ENCODE data around the gene SLC32A1.

The SLC32A1 gene

DNA sequence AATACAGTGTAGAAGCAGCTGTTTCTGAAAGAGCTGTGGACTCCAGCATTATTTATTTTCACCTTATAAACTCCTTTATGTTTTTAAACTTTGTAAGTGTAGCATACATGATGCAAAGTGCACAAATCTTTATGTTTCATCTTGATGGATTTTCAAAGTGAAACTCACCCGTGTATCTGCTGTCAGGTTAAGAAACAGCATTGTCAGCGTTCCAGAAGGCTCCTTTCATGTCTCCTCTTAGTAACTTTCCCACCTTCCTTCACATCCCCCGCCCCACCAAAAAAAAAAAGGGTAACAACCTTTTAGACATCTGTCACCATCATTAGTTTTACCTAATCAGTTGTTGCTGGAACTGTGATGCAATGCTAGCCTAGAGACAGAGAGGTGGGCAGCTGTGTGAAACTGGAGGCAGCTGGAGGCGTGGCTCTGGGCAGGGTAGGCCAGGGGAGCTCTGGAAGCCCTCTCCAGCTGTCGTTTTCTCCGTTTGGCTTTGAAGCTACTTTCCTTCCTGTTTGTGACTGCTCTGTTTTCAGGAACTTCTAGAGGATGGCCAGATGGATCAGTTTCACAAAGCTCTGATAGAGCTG lies 31.1 kb downstream of the SLC32A1 start:
- no peaks in the 10 kb centered on the region for H3K9me3 Mint-ChIP-seq
- H3K4me1 Mint-ChIP-seq (ENCODE audit: low read depth), result peaks cover 15% of the 10 kb centered on the region
- no peak overlapping the region for H3K27ac Mint-ChIP-seq
- H3K4me3 Mint-ChIP-seq, result no peak overlapping the region
- no peaks in the 10 kb centered on the region for H3K27me3 Mint-ChIP-seq (ENCODE audit: low read depth)
- peaks cover 35% of the 10 kb centered on the region for H3K36me3 Mint-ChIP-seq (ENCODE audit: low read depth)

GRCh38 chr20:38757145-38757775 lies 33.0 kb downstream of the SLC32A1 start:
- H3K9me3 Mint-ChIP-seq, result no peaks in the 10 kb centered on the region
- peaks cover 49% of the 10 kb centered on the region for H3K36me3 Mint-ChIP-seq (ENCODE audit: low read depth)
- H3K27me3 Mint-ChIP-seq (ENCODE audit: low read depth), result no peaks in the 10 kb centered on the region
- H3K4me1 Mint-ChIP-seq (ENCODE audit: low read depth), result peaks cover 14% of the 10 kb centered on the region
- no peak overlapping the region for H3K27ac Mint-ChIP-seq
- H3K4me3 Mint-ChIP-seq, result no peak overlapping the region

DNA sequence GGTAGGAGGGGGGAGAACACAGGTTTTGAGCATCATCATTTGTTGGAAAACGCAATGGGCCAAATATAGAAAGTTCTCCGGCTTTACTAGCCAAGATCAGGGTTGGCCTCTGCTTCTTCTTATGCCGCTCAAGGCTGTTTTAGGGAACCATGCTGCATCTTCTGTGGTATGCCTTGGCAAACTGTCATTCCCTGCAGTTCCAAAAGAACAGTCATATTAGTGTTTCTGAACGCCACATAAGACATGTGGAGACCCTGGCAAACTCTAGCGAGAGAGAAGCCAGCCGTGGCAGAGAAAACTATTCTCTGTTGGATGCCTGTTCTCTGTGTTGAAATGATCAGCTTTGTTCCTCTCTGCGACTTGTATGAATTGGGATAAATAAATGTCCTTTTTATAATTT lies 34.8 kb downstream of the SLC32A1 start:
- H3K36me3 Mint-ChIP-seq (ENCODE audit: low read depth), result peaks cover 51% of the 10 kb centered on the region
- H3K27ac Mint-ChIP-seq, result no peak overlapping the region
- no peak overlapping the region for H3K4me3 Mint-ChIP-seq
- H3K4me1 Mint-ChIP-seq (ENCODE audit: low read depth), result peaks cover 23% of the 10 kb centered on the region
- H3K27me3 Mint-ChIP-seq (ENCODE audit: low read depth), result no peaks in the 10 kb centered on the region
- no peaks in the 10 kb centered on the region for H3K9me3 Mint-ChIP-seq

- Mint-ChIP-seq H3K36me3 (ENCODE audit: low read depth) (peaks cover 51% of the 10 kb centered on the region), H3K27me3 (ENCODE audit: low read depth) (no peaks in the 10 kb centered on the region), H3K9me3 (no peaks in the 10 kb centered on the region), H3K4me1 (ENCODE audit: low read depth) (peaks cover 22% of the 10 kb centered on the region), H3K27ac (no peak overlapping the region), H3K4me3 (no peak overlapping the region)
Observed at GRCh38 chr20:38760978-38761377, 36.7 kb downstream of the SLC32A1 start.

DNA sequence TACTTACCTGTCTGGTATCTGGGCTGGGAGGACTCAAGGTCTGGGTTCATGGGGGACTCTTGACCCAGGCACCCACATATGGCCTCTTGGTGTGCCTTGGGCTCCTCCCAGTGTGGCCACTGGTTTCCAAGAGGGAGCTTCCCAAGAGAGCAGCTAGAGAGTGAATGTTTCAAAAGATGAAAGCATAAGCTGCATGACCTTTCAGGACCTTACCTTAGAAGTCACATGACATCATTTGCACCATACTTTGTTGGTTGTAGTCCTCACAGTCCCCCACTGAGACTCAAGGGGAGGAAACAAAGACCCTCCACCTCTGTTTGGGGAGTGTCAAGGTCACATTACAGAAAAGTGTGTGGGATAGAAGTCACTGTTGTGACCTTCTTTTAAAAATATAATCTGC lies 37.9 kb downstream of the SLC32A1 start:
- H3K4me1 Mint-ChIP-seq (ENCODE audit: low read depth), result peaks cover 21% of the 10 kb centered on the region
- no peaks in the 10 kb centered on the region for H3K9me3 Mint-ChIP-seq
- no peak overlapping the region for H3K27ac Mint-ChIP-seq
- no peak overlapping the region for H3K4me3 Mint-ChIP-seq
- H3K27me3 Mint-ChIP-seq (ENCODE audit: low read depth), result no peaks in the 10 kb centered on the region
- H3K36me3 Mint-ChIP-seq (ENCODE audit: low read depth), result peaks cover 48% of the 10 kb centered on the region

- H3K27ac Mint-ChIP-seq, result peak overlapping the region; percentile 62
- H3K4me1 Mint-ChIP-seq (ENCODE audit: low read depth), result peaks cover 21% of the 10 kb centered on the region
- no peak overlapping the region for H3K4me3 Mint-ChIP-seq
- H3K36me3 Mint-ChIP-seq (ENCODE audit: low read depth), result peaks cover 54% of the 10 kb centered on the region
- H3K27me3 Mint-ChIP-seq (ENCODE audit: low read depth), result no peaks in the 10 kb centered on the region
- no peaks in the 10 kb centered on the region for H3K9me3 Mint-ChIP-seq
Observed at GRCh38 chr20:38763616-38764015, 39.3 kb downstream of the SLC32A1 start.

GRCh38 chr20:38764567-38765318 lies 40.5 kb downstream of the SLC32A1 start:
- H3K27me3 Mint-ChIP-seq (ENCODE audit: low read depth), result no peaks in the 10 kb centered on the region
- no peak overlapping the region for H3K4me3 Mint-ChIP-seq
- no peaks in the 10 kb centered on the region for H3K9me3 Mint-ChIP-seq
- H3K27ac Mint-ChIP-seq, result no peak overlapping the region
- peaks cover 21% of the 10 kb centered on the region for H3K4me1 Mint-ChIP-seq (ENCODE audit: low read depth)
- peaks cover 58% of the 10 kb centered on the region for H3K36me3 Mint-ChIP-seq (ENCODE audit: low read depth)

- no peak overlapping the region for H3K27ac Mint-ChIP-seq
- H3K4me3 Mint-ChIP-seq, result no peak overlapping the region
- no peaks in the 10 kb centered on the region for H3K27me3 Mint-ChIP-seq (ENCODE audit: low read depth)
- no peaks in the 10 kb centered on the region for H3K9me3 Mint-ChIP-seq
- H3K36me3 Mint-ChIP-seq (ENCODE audit: low read depth), result peaks cover 50% of the 10 kb centered on the region
- peaks cover 21% of the 10 kb centered on the region for H3K4me1 Mint-ChIP-seq (ENCODE audit: low read depth)
Observed at GRCh38 chr20:38766071-38766470, 41.8 kb downstream of the SLC32A1 start.

DNA sequence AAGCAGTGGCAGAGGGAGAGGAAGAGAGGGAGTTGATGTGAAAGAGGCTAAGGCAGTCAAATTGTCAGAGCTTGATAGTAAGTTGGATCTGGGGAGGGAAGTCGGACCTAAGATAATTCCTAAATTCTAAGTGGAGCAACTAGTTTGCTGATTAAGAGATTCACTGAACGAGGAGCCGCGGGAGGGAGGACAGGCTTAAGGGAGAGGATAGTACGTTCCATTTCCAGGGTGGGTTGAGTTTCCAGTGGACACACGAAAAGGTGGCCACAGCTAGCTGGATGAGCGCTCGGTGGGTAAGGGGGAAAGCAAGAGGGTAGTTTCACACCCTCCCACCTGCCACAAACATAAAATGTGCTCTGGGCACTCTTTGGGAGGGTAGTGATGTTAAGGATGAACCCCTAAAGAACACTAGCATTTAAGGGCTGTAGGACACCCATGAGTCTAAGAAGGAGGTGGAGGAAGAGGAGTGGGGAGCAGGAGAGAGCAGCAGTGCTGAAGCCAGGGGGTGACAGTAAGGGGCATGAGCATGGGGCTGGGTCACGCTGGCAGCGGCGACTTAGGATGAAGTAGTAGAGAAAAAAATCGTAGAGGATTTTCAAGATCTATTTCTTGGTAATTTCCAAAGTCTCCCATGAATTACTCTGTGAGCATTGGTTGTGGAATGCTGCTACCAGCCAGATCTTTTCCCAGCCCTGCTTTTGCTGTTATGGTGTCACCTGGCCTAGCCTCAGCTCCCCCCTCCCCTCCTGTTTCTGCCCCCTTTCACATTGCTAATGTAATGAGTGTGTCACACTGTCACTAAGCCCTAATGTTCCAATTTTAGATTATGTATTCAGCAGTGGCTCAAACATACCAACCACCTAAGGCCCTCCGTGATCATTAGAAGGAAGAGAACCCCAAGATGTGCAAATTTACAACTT lies 45.4 kb downstream of the SLC32A1 start:
- Mint-ChIP-seq H3K9me3 (peaks cover 8% of the 10 kb centered on the region), H3K4me3 (no peak overlapping the region), H3K36me3 (ENCODE audit: low read depth) (peaks cover 57% of the 10 kb centered on the region), H3K27ac (no peak overlapping the region), H3K4me1 (ENCODE audit: low read depth) (peaks cover 4% of the 10 kb centered on the region), H3K27me3 (ENCODE audit: low read depth) (no peaks in the 10 kb centered on the region)

DNA sequence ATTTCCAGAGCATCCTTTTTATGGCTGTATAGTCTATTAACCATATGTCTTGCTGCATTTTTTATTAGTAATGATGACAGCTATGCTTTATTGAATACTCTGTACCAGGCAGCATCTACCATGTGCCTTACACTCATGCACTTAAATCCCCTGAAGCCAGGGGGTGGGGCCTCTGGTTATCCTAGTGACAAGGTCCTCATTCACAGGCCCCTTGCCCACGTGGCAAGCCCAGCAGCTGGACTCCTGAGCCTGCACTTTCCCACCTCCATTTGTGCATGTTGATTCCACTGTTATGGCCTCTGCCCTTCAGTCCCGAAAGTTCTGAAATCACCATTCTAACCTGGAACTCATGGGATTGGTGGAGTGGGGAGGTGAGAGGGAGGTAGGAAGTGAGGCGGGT lies 46.3 kb downstream of the SLC32A1 start:
- peaks cover 56% of the 10 kb centered on the region for H3K36me3 Mint-ChIP-seq (ENCODE audit: low read depth)
- no peaks in the 10 kb centered on the region for H3K4me1 Mint-ChIP-seq (ENCODE audit: low read depth)
- no peaks in the 10 kb centered on the region for H3K27me3 Mint-ChIP-seq (ENCODE audit: low read depth)
- no peak overlapping the region for H3K4me3 Mint-ChIP-seq
- no peak overlapping the region for H3K27ac Mint-ChIP-seq
- H3K9me3 Mint-ChIP-seq, result peaks cover 8% of the 10 kb centered on the region

DNA sequence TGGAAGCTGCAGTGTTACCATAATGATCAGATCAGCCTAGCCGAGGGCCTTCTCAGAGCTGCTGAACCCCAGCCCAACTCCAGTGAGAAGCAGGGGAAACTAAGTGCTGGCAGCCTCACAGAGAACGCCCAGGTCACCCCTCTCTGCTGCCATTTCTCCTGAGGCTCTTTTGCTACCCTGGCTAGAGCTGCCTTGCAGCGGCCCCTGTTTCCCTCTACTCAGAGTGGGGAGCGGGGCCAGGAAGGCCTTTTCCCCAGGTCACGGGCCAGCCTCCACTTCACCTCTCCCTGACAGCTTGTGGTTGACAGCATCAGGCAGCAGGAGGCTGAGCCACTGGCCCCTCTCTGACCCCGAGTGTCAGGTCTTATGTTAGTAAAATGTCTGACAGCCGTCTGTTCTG lies 46.7 kb downstream of the SLC32A1 start:
- no peak overlapping the region for H3K4me3 Mint-ChIP-seq
- no peak overlapping the region for H3K27ac Mint-ChIP-seq
- H3K27me3 Mint-ChIP-seq (ENCODE audit: low read depth), result no peaks in the 10 kb centered on the region
- H3K36me3 Mint-ChIP-seq (ENCODE audit: low read depth), result peaks cover 53% of the 10 kb centered on the region
- H3K9me3 Mint-ChIP-seq, result peaks cover 8% of the 10 kb centered on the region
- peaks cover 2% of the 10 kb centered on the region for H3K4me1 Mint-ChIP-seq (ENCODE audit: low read depth)

DNA sequence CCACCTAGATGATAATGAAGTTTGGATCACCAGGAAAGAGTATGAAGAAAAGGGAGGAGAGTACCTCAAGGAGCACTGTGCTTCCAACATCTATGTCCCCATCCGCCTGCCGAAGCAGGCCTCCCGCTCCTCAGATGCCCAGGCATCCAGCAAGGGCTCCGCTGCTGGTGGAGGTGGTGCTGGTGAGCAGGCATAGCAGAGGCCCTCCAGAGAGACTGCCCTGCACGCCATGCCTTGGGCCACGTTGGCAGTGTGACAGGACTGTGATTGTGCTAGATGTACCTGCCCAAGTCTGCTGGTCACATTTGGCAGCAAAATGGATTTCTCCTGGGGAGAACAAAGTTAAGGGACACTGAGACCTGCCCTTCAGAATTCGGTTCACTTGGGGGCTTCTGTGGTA lies 47.3 kb downstream of the SLC32A1 start:
- Mint-ChIP-seq H3K4me1 (ENCODE audit: low read depth) (peaks cover 8% of the 10 kb centered on the region), H3K27ac (no peak overlapping the region), H3K36me3 (ENCODE audit: low read depth) (peaks cover 54% of the 10 kb centered on the region), H3K4me3 (no peak overlapping the region), H3K9me3 (peaks cover 8% of the 10 kb centered on the region), H3K27me3 (ENCODE audit: low read depth) (no peaks in the 10 kb centered on the region)

DNA sequence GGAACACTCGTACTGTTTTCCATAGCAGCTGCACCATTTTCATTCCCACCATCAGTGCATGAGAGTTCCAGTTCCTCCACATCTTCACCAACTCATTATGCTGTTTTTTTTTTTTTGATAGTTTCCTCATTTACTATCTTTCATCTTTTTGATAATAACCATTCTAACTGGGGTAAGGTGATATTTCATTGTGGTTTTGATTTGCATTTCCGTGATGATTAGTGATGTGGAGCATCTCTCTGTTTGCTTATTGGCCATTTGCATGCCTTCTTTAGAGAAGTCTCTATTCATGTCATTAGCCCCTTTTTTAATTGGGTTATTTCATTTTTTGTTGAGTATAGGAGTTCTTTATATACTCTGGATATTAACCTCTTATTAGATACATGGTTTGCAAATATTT lies 49.9 kb downstream of the SLC32A1 start:
- H3K4me1 Mint-ChIP-seq (ENCODE audit: low read depth), result peaks cover 12% of the 10 kb centered on the region
- peaks cover 8% of the 10 kb centered on the region for H3K9me3 Mint-ChIP-seq
- H3K36me3 Mint-ChIP-seq (ENCODE audit: low read depth), result peaks cover 41% of the 10 kb centered on the region

GRCh38 chr20:38776363-38776762 lies 52.1 kb downstream of the SLC32A1 start:
- Mint-ChIP-seq H3K27ac (peak overlapping the region; percentile 20), H3K9me3 (peaks cover 8% of the 10 kb centered on the region), H3K36me3 (ENCODE audit: low read depth) (peaks cover 33% of the 10 kb centered on the region), H3K27me3 (ENCODE audit: low read depth) (no peaks in the 10 kb centered on the region), H3K4me1 (ENCODE audit: low read depth) (peaks cover 19% of the 10 kb centered on the region), H3K4me3 (no peak overlapping the region)

More for the DNA sequence above, 49.9 kb downstream of the SLC32A1 start:
- Mint-ChIP-seq H3K4me3 (no peak overlapping the region), H3K27ac (no peak overlapping the region), H3K27me3 (ENCODE audit: low read depth) (no peaks in the 10 kb centered on the region)

Measured in T-helper 1 cell treated with Interleukin-12 subunit alpha and Interleukin-12 subunit beta and Interleukin-4 antibody, amounts not matched to agents 30 μg/mL and 1 μg/mL, for 36 hours (primary cell).